Muscle of arm (tissue), 14 donors: ENCODE results near the gene BMP7. TPM values are rescaled to one million over a fixed set of nuclear protein-coding genes. Genes with fewer than 3 reads are reported as not detected.

ENCODE experiments used
- DNase-seq: peaks from one replicate; pipeline ENCODE4 v3.0.0-alpha.2; 2013
- long read RNA-seq, 11 donors: transcript quantifications; one replicate each; lab custom pipeline, GENCODE V29; 2026
- polyA plus RNA-seq, 12 donors: library from polyadenylated mRNA; unstranded; fragments of 120-200 nt; gene quantifications; one replicate each; pipeline ENCODE4 v1.2.1, GENCODE V29; 2013; ENCODE audit not compliant: insufficient read length in 12 of 12

The BMP7 gene
- 10 to 100 TPM in 3 of 12 donors, 1 to 10 TPM in 8, not detected in 1; 3.3 to 27.2 (median 5.0) TPM for polyA plus RNA-seq
- long read RNA-seq, donor 1, full-length matches to known transcripts = 5 of 5 reads
- long read RNA-seq, donor 1, partial matches to known transcripts = 0 of 5 reads
- long read RNA-seq, donor 1, other reads (novel, unspliced or antisense) = 0 of 5 reads
- long read RNA-seq, donor 2, full-length matches to known transcripts = 3 of 3 reads
- long read RNA-seq, donor 2, partial matches to known transcripts = 0 of 3 reads
- long read RNA-seq, donor 2, other reads (novel, unspliced or antisense) = 0 of 3 reads
- long read RNA-seq, donor 3, full-length matches to known transcripts = 1 of 1 reads
- long read RNA-seq, donor 3, partial matches to known transcripts = 0 of 1 reads
- long read RNA-seq, donor 3, other reads (novel, unspliced or antisense) = 0 of 1 reads
- long read RNA-seq, donor 4, partial matches to known transcripts = 0 of 1 reads
- long read RNA-seq, donor 4, other reads (novel, unspliced or antisense) = 0 of 1 reads
- long read RNA-seq, donor 5, full-length matches to known transcripts = 1 of 1 reads
- long read RNA-seq, donor 5, partial matches to known transcripts = 0 of 1 reads
- long read RNA-seq, donor 5, other reads (novel, unspliced or antisense) = 0 of 1 reads
- long read RNA-seq, donor 6 = 0 reads
- long read RNA-seq, donor 7, full-length matches to known transcripts = 3 of 3 reads
- long read RNA-seq, donor 7, partial matches to known transcripts = 0 of 3 reads
- long read RNA-seq, donor 7, other reads (novel, unspliced or antisense) = 0 of 3 reads
- long read RNA-seq, donor 8 = 0 reads
- long read RNA-seq, donor 9, full-length matches to known transcripts = 2 of 2 reads
- long read RNA-seq, donor 9, partial matches to known transcripts = 0 of 2 reads
- long read RNA-seq, donor 9, other reads (novel, unspliced or antisense) = 0 of 2 reads
- long read RNA-seq, donor 10, partial matches to known transcripts = 0 of 1 reads
- long read RNA-seq, donor 10, other reads (novel, unspliced or antisense) = 0 of 1 reads
- long read RNA-seq, donor 11, full-length matches to known transcripts = 2 of 2 reads
- long read RNA-seq, donor 11, partial matches to known transcripts = 0 of 2 reads
- long read RNA-seq, donor 11, other reads (novel, unspliced or antisense) = 0 of 2 reads

GRCh38 chr20:57266291-57267157 lies at the start of gene BMP7:
Gene BMP7, minus strand, starts transcription at chr20:57266641. Its CDS starts 519 bp downstream, at chr20:57266122.
- DNase-seq = no peak

DNA sequence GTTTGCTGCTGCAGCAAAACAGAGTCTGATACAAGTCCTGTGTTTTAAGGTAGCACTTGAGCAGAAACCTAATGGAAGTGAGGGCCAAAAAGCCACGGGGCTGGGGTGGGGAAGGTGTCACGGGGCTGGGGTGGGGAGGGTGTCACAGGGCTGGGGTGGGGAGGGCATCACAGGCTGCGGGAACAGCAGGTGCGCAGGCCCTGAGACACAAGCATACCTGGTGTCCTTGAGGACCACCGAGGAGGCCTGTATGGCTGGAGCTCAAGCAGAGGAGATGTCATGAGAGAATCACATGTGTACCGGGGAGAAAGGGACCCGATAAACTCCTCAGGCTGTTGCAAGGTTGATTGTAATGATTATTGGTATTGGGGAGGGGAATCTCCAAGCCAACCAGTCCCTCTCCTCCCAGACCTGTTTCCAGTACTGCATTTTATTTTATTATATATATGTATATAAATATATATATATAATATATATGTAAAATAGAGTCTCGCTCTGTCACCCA lies 49.6 kb upstream of the BMP7 start:
- no peak for DNase-seq

DNA sequence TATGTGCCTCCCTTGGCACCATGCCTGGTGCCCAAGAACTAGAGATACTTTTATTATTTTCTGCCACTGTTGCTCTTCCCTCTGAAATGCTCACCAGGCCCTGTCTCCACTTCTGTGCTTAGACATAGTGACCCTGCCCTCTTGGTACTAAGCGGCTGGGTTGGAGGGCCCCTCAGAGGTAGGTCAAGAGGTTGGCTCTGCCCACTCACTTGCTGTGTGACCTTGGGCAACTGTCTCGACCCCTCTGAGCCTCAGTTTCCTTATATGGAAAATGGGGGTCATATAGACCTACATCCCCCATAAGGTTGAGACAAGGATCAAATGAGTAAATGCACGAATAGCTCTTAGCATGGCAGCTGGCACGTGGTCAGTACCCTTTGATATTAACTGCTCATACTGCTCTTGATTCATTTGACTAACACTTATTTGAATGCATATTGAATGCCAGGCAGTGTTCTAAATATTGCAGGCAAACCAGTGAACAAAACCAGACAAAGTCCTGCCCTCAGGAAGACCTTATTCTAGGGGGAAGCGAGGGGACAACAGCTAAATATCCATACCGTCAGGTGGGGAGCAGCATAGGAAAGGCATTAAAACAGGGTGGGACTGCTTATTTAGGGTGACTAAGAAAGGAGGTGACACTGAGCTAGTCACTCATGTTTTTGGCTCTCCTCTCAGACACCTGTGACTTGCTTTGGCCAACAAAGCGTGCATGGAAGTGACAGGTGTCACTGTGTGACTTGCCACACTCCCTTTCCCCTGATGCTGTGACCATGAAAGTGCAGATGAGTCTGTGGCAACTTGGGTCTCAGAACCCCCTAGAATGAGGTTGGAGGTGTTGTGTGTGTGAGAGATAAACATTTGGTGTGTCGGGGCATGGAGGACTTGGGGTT lies 48.9 kb upstream of the BMP7 start:
- no peak for DNase-seq

GRCh38 chr20:57313951-57314350 lies 47.5 kb upstream of the BMP7 start:
- DNase-seq = no peak

DNA sequence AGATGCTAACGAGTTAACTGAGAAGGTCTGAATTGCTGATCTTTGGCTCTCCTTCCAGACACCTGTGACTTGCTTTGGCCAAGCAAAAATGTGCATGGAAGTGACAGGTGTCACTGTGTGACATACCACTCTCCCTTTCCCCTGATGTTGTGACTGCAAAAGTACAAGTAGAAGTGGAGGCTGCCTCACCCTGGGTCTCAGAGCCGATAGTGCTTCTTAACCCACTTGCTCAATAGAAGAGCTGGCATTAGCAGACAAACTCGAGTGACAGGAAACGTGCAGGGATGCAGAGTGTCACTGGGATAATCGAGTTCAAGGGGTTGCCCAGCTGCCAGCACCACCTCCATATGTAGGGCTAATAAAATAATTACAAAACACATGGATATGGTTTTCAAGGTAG lies 46.8 kb upstream of the BMP7 start:
- DNase-seq = no peak

DNA sequence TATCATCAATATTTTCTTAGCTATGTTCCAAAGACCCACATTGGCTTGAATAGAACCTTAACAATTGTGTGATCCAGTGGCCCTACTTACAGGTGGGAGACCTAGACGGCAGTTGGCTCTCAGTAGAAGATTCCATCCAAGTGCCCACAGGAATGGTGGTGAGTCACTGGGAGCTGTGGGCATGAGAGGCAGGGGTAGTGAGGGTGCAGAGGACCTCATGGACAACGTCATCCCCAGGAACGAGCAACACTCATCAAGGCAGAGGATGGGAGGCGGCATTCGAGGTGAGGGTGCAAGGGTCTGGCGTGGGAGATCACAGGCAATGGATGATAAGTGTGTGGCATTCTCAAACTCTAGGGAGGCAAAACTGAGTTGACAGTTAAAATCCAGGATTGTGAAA lies 45.7 kb upstream of the BMP7 start:
- DNase-seq = no peak

DNA sequence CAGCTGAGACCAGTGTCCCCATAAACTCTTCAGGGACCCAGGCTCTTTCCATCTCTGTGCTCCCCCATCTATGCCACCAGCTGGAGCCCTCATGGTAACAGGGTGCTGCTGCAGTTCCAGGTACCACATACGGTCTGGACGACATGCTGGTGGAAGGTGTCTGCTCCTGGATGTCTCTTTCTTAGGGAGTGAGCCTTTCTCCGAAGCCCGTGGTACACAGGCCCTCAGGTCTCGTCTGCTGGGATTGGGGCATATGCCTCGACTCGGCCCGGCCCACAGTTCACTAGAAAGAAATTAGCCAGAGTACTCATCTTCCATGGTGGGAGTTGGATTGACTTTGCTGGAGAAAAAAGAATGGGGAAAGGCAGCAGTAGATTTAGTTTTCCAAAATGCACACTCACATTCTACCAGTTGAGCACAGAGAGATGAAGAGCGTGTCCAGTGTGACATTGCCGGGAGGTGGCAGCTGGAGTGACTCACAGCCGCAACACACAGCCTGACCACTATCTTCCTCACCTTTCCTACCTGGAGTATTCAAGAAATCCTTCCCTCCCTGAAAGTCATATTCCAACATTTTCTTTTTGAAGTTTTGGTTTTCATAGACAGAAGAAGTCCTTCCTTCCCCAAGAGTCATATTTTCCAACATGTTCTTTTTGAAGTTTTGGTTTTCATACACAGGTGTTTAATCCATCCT lies 44.5 kb upstream of the BMP7 start:
- DNase-seq = no peak

DNA sequence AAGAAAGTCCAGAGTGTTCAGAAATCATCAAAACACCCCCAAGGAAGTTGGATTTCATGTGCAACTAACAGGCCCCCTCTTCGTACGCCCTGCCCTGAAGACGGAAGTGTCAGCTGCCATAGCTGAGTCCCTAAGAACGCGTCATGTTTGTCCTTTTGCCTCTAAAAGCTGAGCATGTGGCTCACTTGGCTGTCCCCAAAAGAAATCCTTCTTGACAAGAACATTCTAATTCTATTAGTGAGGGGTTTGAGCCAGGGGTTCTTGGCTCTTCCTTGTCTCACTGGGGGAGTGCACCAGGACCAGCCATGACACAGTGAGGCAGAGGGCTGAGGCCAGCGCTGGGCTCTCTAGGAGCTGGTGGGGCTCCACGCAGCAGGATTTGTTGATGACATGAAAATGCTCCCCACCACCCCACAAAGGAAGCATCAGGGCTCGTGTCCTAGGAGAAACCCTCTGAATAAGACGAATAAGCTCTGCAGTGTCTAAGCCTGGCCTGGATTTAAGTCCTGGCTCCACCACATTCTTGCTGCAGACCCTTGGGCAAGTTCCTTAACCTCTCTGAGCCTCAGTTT lies 43.2 kb upstream of the BMP7 start:
- DNase-seq = no peak

GRCh38 chr20:57308451-57309271 lies 42.2 kb upstream of the BMP7 start:
- peak; percentile 22 for DNase-seq

- DNase-seq = no peak
Measured at GRCh38 chr20:57306747-57307146, 40.3 kb upstream of the BMP7 start.

GRCh38 chr20:57301026-57301425 lies 34.6 kb upstream of the BMP7 start:
- DNase-seq = no peak

GRCh38 chr20:57298457-57298856 lies 32.0 kb upstream of the BMP7 start:
- DNase-seq = no peak

DNA sequence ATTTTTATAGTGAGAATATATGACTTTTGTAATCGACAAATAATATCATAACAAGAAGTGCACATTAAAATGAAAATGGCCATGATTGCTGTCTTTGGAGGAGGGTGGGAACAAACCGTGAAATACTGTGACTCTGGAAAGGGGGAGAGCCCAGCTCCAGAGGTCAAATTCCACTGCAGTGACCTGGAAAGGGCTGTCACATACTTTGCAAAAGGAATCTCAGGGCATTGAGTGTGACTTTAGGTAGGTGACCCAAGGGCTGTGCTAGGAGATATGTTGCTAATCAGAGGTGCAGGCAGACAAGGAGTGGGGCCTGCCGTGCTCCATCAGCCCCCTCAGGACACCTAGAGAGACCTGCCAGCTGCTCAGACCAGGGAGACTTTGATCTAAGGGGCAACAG lies 28.1 kb upstream of the BMP7 start:
- DNase-seq = no peak

GRCh38 chr20:57293995-57294394 lies 27.6 kb upstream of the BMP7 start:
- no peak for DNase-seq

DNA sequence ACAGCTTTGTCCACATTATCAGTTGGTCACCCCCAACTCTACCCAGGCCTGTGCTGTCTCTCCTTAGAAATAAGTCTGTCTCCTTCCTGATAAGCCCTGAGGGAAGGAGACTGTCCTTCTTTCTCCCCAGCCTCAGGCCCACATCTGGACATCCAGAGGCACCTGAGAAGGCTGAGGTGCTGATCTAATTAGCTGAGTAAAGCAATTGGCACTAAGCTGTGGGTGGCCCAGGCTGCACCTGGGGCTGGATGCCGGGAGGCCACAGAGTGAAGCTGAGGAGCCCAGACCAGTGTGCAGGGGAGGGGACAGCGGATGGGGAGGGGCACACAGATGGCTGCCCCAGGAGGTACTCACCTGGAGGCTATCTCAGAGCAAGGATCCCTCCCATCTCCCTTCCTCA lies 26.2 kb upstream of the BMP7 start:
- no peak for DNase-seq

GRCh38 chr20:57291694-57292093 lies 25.3 kb upstream of the BMP7 start:
- DNase-seq = no peak

DNA sequence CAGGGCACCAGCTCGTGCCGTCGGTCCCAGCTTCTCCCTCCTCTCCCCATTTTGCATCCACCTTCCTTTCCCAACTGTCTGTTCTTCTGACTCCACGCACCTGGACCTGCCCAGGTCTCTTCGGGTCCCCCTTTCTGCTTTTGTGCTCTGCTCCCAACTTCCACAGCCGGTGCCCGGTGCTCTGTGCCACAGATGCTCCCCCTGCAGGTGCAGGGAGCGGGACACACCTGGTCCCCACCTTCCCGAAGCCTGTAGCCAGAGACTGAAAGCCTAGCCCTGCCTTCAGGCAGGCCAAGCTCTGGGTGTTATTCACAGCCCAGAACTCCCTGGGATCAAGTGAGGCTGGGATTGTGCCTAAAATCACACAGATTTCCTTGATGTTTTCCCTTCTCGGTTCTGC lies 24.6 kb upstream of the BMP7 start:
- DNase-seq = no peak

- no peak for DNase-seq
Measured at GRCh38 chr20:57290178-57290484, 23.7 kb upstream of the BMP7 start.
